Liver (tissue), 3 donors: ENCODE results near the gene RFT1.
"Not testable (repeated sequence)": the region's sequence is repeated elsewhere in the genome, so short reads cannot be mapped to it uniquely, and the experiment has no call there.

Experiments
- FOXA1 ChIP-seq: IDR thresholded peaks from 2 replicates; pipeline ENCODE4 v1.6.1; 2016; ENCODE audit warnings: antibody characterized with exemption
- GABPA ChIP-seq, 2 donors: IDR thresholded peaks in 1 of 2; conservative IDR thresholded peaks in 1 of 2; 2 replicates each; pipeline ENCODE4 v1.6.1; 2016; ENCODE audit warnings: antibody characterized with exemption in 2 of 2, mild to moderate bottlenecking in 1 of 2, moderate library complexity in 1 of 2
- HNF4G ChIP-seq: IDR thresholded peaks from 2 replicates; pipeline ENCODE4 v1.6.1; 2016; ENCODE audit warnings: antibody characterized with exemption
- SP1 ChIP-seq: IDR thresholded peaks from 2 replicates; pipeline ENCODE4 v1.6.1; 2018; ENCODE audit warnings: antibody characterized with exemption, mild to moderate bottlenecking
- TAF1 ChIP-seq: conservative IDR thresholded peaks from 2 replicates; pipeline ENCODE4 v1.6.1; 2016; ENCODE audit warnings: antibody characterized with exemption, mild to moderate bottlenecking
- TF ChIP-seq, protein P1 (sequence below): fragments of 150-350 bp; IDR thresholded peaks from 2 replicates; pipeline ENCODE4 v1.5.1; 2017; ENCODE audit warnings: improper control_type of control experiment, low read depth, low read length; ENCODE audit not compliant: missing input control
- TF ChIP-seq, protein P2 (sequence below): IDR thresholded peaks from 2 replicates; pipeline ENCODE4 v1.6.1; 2016; ENCODE audit warnings: antibody characterized with exemption
- donor health status: healthy.
- donor health status: healthy.

DNA sequence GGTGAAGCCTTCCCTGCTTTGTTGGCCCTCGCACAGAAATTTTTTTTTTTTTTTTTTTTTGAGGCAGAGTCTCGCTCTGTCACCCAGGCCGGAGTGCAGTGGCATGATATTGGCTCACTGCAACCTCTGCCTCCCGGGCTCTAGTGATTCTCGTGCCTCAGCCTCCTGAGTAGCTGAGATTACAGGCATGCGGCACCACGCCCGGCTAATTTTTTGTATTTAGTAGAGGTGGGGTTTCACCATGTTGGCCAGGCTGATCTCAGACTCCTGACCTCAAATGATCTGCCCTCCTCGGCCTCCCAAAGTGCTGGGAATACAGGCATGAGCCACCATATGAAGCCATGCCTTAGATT, 20.8 kb upstream of the RFT1 start:
- TF ChIP-seq HNF4G; GABPA (IDR thresholded peaks at IDR 0.05 in 1 of 2, conservative IDR thresholded peaks at IDR 0.05 in 1 of 2); SP1; FOXA1; TAF1: not testable (repeated sequence)
- TF ChIP-seq, protein P1, sequence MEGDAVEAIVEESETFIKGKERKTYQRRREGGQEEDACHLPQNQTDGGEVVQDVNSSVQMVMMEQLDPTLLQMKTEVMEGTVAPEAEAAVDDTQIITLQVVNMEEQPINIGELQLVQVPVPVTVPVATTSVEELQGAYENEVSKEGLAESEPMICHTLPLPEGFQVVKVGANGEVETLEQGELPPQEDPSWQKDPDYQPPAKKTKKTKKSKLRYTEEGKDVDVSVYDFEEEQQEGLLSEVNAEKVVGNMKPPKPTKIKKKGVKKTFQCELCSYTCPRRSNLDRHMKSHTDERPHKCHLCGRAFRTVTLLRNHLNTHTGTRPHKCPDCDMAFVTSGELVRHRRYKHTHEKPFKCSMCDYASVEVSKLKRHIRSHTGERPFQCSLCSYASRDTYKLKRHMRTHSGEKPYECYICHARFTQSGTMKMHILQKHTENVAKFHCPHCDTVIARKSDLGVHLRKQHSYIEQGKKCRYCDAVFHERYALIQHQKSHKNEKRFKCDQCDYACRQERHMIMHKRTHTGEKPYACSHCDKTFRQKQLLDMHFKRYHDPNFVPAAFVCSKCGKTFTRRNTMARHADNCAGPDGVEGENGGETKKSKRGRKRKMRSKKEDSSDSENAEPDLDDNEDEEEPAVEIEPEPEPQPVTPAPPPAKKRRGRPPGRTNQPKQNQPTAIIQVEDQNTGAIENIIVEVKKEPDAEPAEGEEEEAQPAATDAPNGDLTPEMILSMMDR: not testable (repeated sequence)
- TF ChIP-seq, protein P2, sequence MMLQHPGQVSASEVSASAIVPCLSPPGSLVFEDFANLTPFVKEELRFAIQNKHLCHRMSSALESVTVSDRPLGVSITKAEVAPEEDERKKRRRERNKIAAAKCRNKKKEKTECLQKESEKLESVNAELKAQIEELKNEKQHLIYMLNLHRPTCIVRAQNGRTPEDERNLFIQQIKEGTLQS: not testable (repeated sequence)
